ENCODE data around the gene TTC22. TPM values are rescaled to one million over a fixed set of nuclear protein-coding genes. Genes with fewer than 3 reads are reported as not detected.

TTC22 gene
- total RNA-seq, 6 experiments from 2014 or later: 2.7 to 8.9 (median 4.7) TPM

DNA sequence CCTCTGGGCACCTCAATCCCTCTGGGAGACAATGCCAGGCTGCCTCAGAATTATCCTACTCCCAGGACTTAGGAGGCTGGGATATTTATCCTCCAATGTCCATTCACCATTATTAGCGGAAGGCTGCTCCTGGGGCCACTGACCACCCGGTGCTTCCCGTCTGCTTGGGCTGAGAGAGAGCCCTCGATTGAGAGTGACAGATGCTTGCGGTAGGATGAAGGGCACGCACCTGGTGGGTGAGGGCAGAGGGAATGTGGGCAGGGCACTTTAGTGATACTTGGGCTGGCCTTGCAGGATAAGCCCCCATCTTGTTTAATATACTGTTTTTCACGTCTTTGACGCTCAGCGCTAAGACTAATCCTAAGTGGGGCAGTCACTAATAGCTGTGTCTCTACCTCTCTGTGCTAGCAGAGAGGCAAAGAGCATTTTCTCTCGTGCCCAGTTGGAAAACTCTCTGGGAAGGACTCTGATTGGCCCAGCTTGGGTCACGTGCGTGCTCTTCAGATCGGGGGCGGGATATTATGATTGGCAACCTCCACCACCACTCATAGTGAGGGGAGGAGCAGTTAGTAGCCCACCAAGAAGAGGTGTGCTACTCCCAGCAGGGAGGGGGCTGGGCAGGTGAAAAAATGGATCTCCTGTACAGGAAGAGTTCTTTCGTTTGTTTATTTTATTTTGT lies 26.2 kb downstream of the TTC22 start:
- DNase-seq (no peak), ATAC-seq (no peak)
- H3K9me3 ChIP-seq: no peaks in the 10 kb centered on the region
- H3K36me3 ChIP-seq: no peaks in the 10 kb centered on the region
- H3K27me3 ChIP-seq: no peaks in the 10 kb centered on the region
- WGBS (ENCODE audit: insufficient coverage, low coverage, low lambda C conversion rate, missing lambda C conversion rate): 72% methylated on average over 10 of the region's 15 CpGs
- H3K4me3 ChIP-seq: no peak overlapping the region
- TF ChIP-seq POLR2A (IDR thresholded peaks at IDR 0.05): no peak
- TF ChIP-seq, protein P1, sequence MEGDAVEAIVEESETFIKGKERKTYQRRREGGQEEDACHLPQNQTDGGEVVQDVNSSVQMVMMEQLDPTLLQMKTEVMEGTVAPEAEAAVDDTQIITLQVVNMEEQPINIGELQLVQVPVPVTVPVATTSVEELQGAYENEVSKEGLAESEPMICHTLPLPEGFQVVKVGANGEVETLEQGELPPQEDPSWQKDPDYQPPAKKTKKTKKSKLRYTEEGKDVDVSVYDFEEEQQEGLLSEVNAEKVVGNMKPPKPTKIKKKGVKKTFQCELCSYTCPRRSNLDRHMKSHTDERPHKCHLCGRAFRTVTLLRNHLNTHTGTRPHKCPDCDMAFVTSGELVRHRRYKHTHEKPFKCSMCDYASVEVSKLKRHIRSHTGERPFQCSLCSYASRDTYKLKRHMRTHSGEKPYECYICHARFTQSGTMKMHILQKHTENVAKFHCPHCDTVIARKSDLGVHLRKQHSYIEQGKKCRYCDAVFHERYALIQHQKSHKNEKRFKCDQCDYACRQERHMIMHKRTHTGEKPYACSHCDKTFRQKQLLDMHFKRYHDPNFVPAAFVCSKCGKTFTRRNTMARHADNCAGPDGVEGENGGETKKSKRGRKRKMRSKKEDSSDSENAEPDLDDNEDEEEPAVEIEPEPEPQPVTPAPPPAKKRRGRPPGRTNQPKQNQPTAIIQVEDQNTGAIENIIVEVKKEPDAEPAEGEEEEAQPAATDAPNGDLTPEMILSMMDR (IDR thresholded peaks at IDR 0.05): no peak
- no peaks in the 10 kb centered on the region for H3K4me1 ChIP-seq
- intact Hi-C loops (cut with DNase I): no loop called here
- H3K27ac ChIP-seq: no peak overlapping the region

DNA sequence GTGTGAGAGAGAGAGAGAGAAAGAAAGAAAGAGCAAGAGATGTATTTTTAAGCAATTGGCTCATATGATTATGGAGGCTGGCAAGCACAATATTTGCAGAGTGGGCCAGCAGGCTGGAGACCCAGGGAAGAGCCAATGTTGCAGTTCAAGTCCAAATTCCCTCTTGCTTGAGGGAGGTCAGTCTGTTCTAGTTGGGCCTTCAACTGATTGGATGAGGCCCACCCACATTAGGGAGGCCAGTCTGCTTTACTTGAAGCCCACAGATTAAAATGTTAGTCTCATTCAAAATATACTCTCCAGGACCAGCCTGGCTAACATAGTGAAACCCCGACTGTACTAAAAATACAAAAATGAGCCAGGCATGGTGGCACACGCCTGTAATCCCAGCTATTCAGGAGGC lies 28.2 kb downstream of the TTC22 start:
- Histone ChIP-seq H3K27ac (no peak overlapping the region), H3K4me1 (no peaks in the 10 kb centered on the region), H3K27me3 (no peaks in the 10 kb centered on the region), H3K36me3 (no peaks in the 10 kb centered on the region), H3K9me3 (no peaks in the 10 kb centered on the region), H3K4me3 (no peak overlapping the region)
- intact Hi-C loops (cut with DNase I): no loop called here
- WGBS (ENCODE audit: insufficient coverage, low coverage, low lambda C conversion rate, missing lambda C conversion rate): no CpG with 5 or more reads among the region's 2 CpGs
- DNase-seq: no peak
- no peak for ATAC-seq
- TF ChIP-seq, protein P1 (IDR thresholded peaks at IDR 0.05): no peak

DNA sequence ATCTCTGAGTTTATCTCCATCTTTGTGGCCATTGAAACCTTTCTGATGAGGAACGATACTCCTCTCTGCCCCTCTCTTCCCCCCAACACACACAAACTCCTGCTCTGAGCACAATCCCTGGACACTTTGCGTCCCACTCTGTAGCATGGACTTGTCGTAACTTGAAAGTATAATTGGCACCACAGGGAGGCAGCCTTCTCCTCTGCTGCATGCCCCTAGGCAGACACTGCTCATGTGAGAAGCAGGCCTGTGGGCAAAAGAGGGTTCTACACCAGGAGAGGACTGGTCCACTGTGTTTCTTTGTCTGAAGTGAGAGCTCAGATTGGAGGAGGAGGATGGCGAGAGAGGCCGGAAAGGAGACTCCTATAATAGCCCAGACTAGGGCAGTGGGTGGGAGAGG lies 33.0 kb downstream of the TTC22 start:
- DNase-seq (no peak), ATAC-seq (no peak)
- Histone ChIP-seq H3K4me1 (peaks cover 0 to 11% (median 0%) of the 10 kb centered on the region in 4 donors), H3K36me3 (no peaks in the 10 kb centered on the region), H3K9me3 (no peaks in the 10 kb centered on the region), H3K27ac (no peak overlapping the region), H3K4me3 (no peak overlapping the region), H3K27me3 (no peaks in the 10 kb centered on the region)
- 54% methylated on average over 2 of the region's 5 CpGs for WGBS (ENCODE audit: insufficient coverage, low coverage, low lambda C conversion rate, missing lambda C conversion rate)
- intact Hi-C loops (cut with DNase I): no loop called here
- TF ChIP-seq, protein P1 (IDR thresholded peaks at IDR 0.05): peak in 1 of 4 donors; percentile 15
- no peak for TF ChIP-seq POLR2A (IDR thresholded peaks at IDR 0.05)

DNA sequence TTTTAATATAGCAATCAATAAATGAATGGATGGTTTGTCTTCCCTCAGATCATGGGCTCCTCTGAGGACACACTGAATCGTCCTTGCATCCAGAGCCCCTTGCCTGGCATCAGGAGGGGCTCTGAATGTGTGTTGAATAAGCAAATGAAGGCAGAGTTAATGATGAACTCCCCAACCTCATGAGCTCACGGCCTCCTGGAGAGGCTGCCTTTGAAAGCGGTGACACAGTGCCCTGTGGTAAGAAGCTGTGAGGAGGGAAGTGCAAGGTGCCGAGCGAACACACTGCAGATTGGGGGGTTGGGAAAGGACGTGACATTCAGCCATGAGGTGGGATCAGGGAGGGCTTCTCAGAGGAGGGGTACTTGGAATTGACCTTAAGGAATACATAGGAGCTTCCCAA lies 33.6 kb downstream of the TTC22 start:
- TF ChIP-seq POLR2A (IDR thresholded peaks at IDR 0.05): no peak
- TF ChIP-seq, protein P1 (IDR thresholded peaks at IDR 0.05): no peak

More for the DNA sequence above, 33.6 kb downstream of the TTC22 start:
- no peak for DNase-seq
- 60% methylated on average over 3 of the region's 6 CpGs for WGBS (ENCODE audit: insufficient coverage, low coverage, low lambda C conversion rate, missing lambda C conversion rate)
- Histone ChIP-seq H3K36me3 (no peaks in the 10 kb centered on the region), H3K9me3 (no peaks in the 10 kb centered on the region), H3K27me3 (no peaks in the 10 kb centered on the region), H3K27ac (no peak overlapping the region), H3K4me1 (peaks cover 0 to 11% (median 0%) of the 10 kb centered on the region in 4 donors), H3K4me3 (no peak overlapping the region)
- no peak for ATAC-seq
- intact Hi-C loops (cut with DNase I): no loop called here

Measured in right lobe of liver (tissue), 6 donors.